Epithelial cell of proximal tubule (primary cell): ENCODE measurements around the gene ITGA2. TPM values are rescaled to one million over a fixed set of nuclear protein-coding genes. Genes with fewer than 3 reads are reported as not detected.

Experiments
- DNase-seq: peaks from one replicate; pipeline ENCODE4 v3.0.0-alpha.2; 2011; ENCODE audit warnings: low read depth
- H3K4me3 ChIP-seq: 2 replicates; pipeline ENCODE4 v1.5.1; 2011; ENCODE audit warnings: low read depth, mild to moderate bottlenecking, low read length
- total RNA-seq: library from RNA; depleted of rRNA; stranded (reverse); fragments of >200 nt; gene quantifications from 2 replicates; pipeline ENCODE4 v1.2.3, GENCODE V29; 2015
- TF ChIP-seq, protein P1 (sequence below): conservative IDR thresholded peaks from 2 replicates; pipeline ENCODE4 v1.5.1; 2012; ENCODE audit warnings: low read depth, mild to moderate bottlenecking, low read length

Gene ITGA2
- total RNA-seq, 1 donor from 2014 or later = 28.1 TPM

DNA sequence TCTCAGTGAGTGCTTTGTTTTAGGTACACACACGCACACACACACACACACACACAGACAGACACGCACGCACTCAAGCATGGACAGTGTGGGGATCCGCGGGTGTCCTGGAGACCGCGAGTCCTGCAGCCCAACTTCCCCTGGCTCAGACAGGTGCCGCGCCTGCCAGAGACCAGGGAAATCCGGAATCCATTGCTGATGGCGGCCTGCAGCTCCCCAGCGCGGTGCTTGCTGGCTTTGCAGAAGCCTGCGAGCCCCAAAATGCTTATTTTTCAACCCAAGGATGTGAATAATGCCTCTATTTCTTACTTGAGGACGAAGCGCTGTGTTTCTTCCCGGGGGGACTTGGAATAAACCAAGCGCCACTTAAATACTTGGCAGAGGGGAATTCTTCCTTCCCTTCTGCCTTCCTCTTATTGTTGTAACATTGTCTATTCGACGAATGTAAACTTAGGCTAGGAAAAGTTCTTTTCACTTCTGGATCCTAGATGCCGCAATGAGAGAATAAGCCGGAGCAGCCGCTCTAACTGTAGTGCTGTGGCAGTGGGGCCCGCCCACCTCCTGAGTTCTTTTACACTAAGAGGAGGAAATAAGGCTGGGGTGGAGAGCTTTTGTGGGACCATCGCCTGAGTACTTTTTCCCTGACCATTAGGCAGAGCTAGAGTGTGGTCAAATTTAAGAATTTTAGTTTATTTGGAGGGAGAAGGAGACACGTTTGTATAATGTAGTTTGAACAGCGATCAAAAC is 802 bp downstream of the ITGA2 start:
- DNase-seq = no peak
- H3K4me3 ChIP-seq = peak overlapping the region; percentile 84
- TF ChIP-seq, protein P1, sequence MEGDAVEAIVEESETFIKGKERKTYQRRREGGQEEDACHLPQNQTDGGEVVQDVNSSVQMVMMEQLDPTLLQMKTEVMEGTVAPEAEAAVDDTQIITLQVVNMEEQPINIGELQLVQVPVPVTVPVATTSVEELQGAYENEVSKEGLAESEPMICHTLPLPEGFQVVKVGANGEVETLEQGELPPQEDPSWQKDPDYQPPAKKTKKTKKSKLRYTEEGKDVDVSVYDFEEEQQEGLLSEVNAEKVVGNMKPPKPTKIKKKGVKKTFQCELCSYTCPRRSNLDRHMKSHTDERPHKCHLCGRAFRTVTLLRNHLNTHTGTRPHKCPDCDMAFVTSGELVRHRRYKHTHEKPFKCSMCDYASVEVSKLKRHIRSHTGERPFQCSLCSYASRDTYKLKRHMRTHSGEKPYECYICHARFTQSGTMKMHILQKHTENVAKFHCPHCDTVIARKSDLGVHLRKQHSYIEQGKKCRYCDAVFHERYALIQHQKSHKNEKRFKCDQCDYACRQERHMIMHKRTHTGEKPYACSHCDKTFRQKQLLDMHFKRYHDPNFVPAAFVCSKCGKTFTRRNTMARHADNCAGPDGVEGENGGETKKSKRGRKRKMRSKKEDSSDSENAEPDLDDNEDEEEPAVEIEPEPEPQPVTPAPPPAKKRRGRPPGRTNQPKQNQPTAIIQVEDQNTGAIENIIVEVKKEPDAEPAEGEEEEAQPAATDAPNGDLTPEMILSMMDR = peak; percentile 56

DNA sequence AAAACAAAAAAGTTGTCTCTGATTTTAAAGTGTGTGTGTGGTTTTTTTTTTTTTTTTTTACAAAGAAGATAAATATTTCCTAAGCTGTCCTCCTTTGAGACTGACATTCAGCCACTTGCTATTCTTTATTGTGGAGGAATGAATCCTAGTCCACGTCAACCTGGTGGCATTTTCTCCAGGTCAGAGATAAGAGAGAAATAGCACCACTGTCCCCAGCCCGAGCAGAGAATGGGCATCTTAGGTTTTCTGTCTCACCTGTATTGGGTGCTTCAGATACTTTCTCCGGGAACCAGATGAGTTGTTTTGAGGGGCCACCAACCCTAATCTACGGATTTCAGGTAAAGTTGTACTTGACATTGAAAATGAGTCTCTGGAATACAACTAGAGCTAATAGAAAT is 1.4 kb downstream of the ITGA2 start:
- DNase-seq = no peak
- TF ChIP-seq, protein P1 = no peak
- H3K4me3 ChIP-seq = peak overlapping the region; percentile 84

DNA sequence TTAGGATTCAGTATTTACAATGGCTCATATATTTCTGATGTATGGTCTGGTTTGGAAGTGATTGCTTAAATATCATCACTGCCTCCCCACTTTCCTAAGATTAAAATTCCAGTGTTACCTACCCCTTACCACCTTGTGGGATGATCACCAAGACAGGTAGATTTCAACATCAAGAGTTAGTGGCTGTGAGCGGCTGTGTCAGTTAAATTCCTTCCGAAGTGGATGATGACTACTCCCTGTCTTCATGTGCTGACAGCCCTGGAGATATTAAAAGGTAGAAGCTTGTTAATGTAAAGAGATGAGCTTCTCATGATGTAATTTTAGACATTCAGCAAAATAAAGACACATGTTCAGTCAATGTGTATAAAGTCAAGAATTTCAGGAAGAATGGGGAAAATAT is 4.2 kb downstream of the ITGA2 start:
- DNase-seq = no peak
- TF ChIP-seq, protein P1 = no peak
- no peak overlapping the region for H3K4me3 ChIP-seq

DNA sequence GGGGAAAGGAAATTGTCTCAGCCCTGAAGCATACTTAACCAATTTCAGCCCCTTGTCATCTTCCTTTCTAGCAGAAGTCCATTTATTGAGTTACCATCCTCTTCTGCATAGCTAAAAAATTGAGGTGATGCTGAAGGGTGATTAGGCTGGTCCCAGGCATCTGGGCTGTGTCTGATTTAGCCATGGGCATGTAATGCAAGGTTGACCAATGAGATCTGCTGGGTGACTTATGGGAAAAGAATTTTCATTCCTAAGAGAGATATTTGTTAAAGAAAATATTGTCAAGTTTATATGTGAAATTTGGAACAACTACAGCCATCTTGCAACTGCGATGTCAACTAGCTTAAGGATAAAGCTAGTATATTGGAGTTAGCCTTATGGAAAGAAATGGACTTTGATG is 5.1 kb downstream of the ITGA2 start:
- DNase-seq = no peak
- TF ChIP-seq, protein P1 = no peak

DNA sequence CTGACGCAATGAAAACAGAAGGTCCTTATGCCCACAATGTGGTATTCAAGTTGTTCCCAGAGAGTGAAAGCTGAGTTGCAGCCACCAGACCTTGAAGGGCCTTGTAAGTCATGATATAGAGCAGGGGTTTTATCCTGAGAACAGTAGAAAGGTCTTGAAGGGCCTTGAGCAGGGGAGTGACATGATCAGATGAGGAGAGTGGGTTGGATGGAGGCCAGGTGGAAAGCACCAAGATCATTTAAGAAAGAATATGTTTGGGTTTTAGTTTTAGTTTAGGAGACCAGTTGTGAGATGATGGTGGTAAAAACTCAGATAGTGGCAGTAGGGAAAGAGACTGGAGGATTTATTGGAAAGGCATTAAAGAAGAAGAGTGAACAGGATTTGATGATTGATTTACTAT is 5.9 kb downstream of the ITGA2 start:
- no peak for DNase-seq
- no peak overlapping the region for H3K4me3 ChIP-seq
- TF ChIP-seq, protein P1 = no peak

More for the DNA sequence above, 5.1 kb downstream of the ITGA2 start:
- no peak overlapping the region for H3K4me3 ChIP-seq

DNA sequence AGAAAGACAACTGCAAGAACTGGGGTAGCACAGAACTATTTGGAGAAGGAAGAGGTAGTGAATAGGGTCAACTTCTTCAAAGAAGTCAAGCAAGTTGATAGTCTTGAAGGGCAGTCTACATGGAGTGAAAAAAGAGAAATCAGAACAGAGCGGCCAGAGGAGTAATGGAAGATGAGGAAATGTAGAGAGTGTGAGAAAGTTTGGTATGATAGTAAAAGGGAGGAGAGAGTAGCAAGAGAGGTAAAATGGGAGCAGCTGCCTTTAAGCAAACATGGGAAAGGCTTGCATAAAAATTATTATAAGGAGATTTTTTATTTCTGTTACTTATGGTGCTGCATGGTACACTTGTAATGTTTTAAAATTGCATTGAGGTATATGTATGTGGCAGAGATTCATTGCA is 6.8 kb downstream of the ITGA2 start:
- H3K4me3 ChIP-seq = no peak overlapping the region
- no peak for DNase-seq
- TF ChIP-seq, protein P1 = no peak

DNA sequence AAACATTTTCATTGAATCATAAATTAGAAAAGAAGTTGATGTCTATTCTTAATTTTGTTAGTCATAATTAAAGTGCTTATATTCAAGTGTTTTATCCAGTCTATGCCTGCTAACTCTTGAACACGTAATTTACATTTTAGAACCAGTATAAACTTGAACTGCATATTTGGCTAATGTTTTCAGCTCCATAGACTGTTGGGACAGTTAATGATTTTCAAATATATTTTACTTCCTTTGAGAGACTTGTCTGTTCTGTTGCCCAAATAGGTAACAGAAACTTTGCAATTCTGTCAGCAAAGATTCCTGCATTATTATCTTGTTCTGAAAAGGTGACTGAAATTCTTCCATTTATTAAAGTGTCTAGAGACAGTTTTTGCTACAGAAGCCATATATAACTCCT is 7.8 kb downstream of the ITGA2 start:
- TF ChIP-seq, protein P1 = no peak
- no peak overlapping the region for H3K4me3 ChIP-seq
- DNase-seq = no peak
